Putamen (tissue), 1 donor: Measurements from ENCODE around the gene CASP9.
"Not testable (repeated sequence)": the region's sequence is repeated elsewhere in the genome, so short reads cannot be mapped to it uniquely, and the experiment has no call there.

Source experiments
- DNase-seq: peaks from one replicate; pipeline ENCODE4 v3.0.0-alpha.2; 2016; ENCODE audit warnings: low spot score

The CASP9 gene

GRCh38 chr1:15469361-15469760, 54.7 kb downstream of the CASP9 start:
- no peak for DNase-seq

GRCh38 chr1:15468145-15468544, 55.9 kb downstream of the CASP9 start:
- no peak for DNase-seq

DNA sequence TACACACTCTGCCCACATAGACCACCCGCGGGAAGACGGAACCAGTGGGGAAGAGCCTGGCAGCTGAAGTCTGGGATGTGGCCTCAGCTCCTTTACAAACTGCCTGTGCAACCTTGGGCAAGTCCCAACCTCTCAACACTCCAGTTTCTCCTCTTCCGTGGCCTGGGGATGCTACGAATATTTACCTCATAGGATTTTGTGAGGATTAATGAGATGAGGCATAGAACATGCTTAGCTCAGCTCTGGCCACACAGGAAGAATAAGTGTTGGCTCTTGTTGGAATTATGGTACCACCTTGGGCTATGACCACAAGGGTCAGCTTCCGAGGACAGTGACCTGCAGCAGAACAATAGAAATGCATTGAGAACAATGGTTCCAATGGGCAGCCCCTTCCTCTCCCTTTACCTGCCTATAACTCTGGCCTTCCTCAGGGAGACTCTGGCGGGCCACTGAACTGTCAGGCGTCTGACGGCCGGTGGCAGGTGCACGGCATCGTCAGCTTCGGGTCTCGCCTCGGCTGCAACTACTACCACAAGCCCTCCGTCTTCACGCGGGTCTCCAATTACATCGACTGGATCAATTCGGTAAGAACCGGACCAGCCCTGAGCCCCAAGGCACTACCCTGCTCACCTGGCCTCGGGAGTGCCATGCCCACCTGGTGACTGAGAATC, 56.9 kb downstream of the CASP9 start:
- not testable (repeated sequence) for DNase-seq

GRCh38 chr1:15465674-15466073, 58.3 kb downstream of the CASP9 start:
- no peak for DNase-seq

GRCh38 chr1:15463926-15464322, 60.1 kb downstream of the CASP9 start:
- not testable (repeated sequence) for DNase-seq

DNA sequence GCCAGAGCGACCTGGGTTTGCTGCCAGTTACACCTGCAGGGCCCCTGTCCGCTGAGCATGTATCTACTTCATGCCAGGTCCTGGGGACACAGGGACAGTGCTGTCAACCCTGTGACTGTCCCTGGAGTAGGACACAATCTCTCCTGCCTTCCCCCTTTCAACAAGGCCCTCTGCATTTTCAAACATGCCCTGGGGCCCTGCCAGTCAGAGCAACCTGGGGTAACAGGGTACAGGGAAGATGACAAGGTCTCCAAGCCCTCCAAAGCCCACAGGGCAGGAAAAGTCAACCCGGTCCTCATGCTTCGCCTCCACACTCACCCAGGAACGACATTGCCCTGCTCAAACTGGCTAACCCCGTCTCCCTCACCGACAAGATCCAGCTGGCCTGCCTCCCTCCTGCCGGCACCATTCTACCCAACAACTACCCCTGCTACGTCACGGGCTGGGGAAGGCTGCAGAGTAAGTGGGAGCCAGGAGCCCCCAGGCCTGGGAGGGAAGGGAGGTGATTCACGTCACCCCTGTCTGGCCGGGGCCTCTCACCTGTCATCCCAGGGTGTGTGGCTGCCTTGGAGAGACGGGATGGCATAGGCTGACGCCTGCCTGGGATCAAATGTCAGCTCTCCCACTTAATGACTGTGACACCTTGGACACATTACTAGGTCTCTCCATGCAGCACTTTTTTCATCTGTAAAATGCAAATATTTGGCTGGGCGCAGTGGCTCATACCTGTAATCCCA, 60.8 kb downstream of the CASP9 start:
- DNase-seq, result not testable (repeated sequence)

DNA sequence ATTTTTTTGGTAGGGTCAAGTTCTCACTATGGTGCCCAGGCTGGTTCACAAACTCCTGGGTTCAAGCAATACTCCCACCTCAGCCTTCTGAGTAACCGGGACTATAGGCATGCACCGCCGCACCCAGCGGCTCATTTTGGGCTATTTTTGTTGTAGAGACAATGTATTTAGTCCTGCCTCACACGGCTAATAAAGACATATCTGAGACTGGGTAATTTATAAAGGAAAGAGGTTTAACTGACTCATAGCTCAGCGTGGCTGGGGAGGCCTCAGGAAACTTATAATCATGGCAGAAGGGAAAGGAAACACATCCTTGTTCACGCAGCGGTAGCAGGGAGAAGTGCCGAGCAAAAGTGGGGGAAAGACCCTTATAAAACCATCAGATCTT, 63.3 kb downstream of the CASP9 start:
- no peak for DNase-seq

GRCh38 chr1:15459771-15460707, 64.0 kb downstream of the CASP9 start:
- DNase-seq, result peak; percentile 7

GRCh38 chr1:15458388-15458787, 65.6 kb downstream of the CASP9 start:
- DNase-seq, result not testable (repeated sequence)

DNA sequence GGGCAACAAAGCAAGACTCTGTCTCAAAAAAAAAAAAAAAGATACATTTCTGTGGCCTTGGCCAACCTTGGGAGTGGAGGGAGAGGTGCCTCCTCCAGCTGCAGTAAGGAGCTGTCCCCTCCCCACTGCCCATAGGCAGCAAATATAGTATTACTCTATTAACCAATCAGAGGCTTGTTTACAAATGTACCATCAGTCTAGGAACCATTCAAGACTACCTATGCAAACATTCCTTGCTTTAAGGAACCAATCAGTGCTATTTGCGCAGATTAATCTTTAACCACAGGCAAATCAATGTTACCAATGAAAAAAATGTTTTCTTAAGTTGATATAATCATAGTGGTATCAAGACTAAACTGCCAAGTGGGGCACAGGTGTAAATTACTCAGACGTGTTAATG, 66.4 kb downstream of the CASP9 start:
- DNase-seq, result no peak

- no peak for DNase-seq
These were observed 67.6 kb downstream of the CASP9 start, which contains the start of gene CELA2A for GRCh38 chr1:15456313-15456954. Gene CELA2A, plus strand, starts transcription at chr1:15456732. Its CDS starts 22 bp downstream, at chr1:15456754.

DNA sequence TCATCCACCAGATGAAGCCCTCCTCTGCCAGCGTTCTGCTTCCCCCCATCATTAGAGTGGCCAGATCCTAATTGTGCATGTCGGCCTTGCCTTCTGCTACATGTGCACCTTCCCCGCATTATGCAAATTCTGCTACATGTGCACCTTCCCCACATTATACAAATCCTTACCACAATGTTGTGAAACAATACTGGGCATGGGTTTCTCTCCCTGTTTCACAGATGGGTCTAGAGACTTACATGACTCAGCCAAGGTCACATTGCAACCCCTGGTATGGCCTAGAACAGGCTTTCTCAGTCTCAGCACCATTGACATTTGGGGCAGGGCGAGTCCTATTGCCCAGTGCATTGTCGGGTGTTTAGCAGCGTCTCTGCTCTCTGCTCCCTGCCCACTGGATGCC, 68.5 kb downstream of the CASP9 start:
- DNase-seq, result no peak

DNA sequence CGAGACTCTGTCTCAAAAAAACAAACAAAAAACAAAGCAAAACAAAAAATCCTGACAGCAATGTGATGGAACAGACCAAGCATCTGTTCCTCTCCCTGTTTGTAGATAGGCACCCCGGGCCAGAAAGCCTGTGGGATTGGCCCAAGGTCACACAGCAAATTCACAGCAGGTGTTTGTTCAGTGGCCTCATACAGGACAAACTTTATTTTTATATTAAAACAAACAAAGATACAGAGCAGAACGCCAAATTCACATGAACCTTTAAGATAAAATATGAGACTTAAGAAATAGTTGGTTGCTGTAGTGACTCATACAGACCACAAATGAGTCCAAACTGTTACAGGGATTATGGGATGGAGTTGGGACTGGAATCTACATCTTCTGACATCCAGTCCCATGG, 69.8 kb downstream of the CASP9 start:
- DNase-seq, result no peak

- DNase-seq, result no peak
These were observed 70.3 kb downstream of the CASP9 start for GRCh38 chr1:15453734-15454133.

GRCh38 chr1:15452866-15453571, 71.0 kb downstream of the CASP9 start:
- DNase-seq, result no peak

DNA sequence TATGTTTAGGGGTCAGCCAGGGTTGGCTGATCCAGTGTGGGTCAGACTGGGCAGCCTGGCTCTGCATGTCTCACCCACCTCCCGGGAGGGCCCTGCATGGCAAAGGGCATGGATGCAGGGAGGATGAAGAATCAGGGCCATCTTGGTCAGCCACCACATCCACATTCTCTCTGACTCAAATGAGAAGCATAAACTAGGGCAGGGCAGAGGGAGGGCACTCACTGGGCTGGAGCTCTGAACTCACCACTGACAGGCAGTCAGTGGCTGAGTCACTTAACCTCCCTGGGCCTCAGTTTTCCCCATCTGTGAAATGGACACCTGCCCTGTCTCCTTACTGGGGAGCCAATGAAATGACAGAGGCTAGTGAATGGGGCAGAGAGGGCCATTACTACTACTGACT, 71.8 kb downstream of the CASP9 start:
- DNase-seq, result no peak

- DNase-seq, result no peak
These were observed 72.8 kb downstream of the CASP9 start for GRCh38 chr1:15451014-15451722.

- no peak for DNase-seq
These were observed 74.4 kb downstream of the CASP9 start for GRCh38 chr1:15449567-15449966.

- no peak for DNase-seq
These were observed 75.0 kb downstream of the CASP9 start for GRCh38 chr1:15448877-15449462.

- DNase-seq, result no peak
These were observed 77.8 kb downstream of the CASP9 start for GRCh38 chr1:15446212-15446611.
